Common myeloid progenitor, CD34-positive (primary cell): ENCODE data around the gene EPB41.
"Not testable (repeated sequence)": the region's sequence is repeated elsewhere in the genome, so short reads cannot be mapped to it uniquely, and the experiment has no call there.

ENCODE experiments used
- CTCF ChIA-PET: fragments of 350-600 bp; sonication (Branson Sonifier 250); formaldehyde crosslinking; loops from one replicate; lab custom pipeline; 2021; ENCODE audit warnings: antibody characterized with exemption; lab: Charles Lee
- POLR2A ChIA-PET: fragments of 350-600 bp; sonication (Branson Sonifier 250); formaldehyde crosslinking; loops from one replicate; lab custom pipeline; 2021; ENCODE audit warnings: antibody characterized with exemption; lab: Charles Lee
- DNase-seq, 3 donors: peaks; one replicate each; pipeline versions ENCODE4 v3.0.0 to v3.0.0-alpha.2; 2013
- H3K27ac ChIP-seq, 2 experiments: 1 replicate in 1 of 2; 2 replicates in 1 of 2; pipeline ENCODE4 v1.7.0; 2013; ENCODE audit warnings: inconsistent platforms in 2 of 2, low read length in 2 of 2, mild to moderate bottlenecking in 2 of 2, low read depth in 1 of 2, moderate library complexity in 1 of 2; ENCODE audit not compliant: severe bottlenecking in 2 of 2, insufficient read depth in 1 of 2, poor library complexity in 1 of 2
- H3K27me3 ChIP-seq, 5 experiments: replicated peaks in 2 of 5; 1 replicate in 3 of 5; 2 replicates in 2 of 5; pipeline versions ENCODE4 v1.6.1 to v1.7.0; 2013; ENCODE audit warnings: low read length in 4 of 5, mild to moderate bottlenecking in 2 of 5, moderate library complexity in 2 of 5, inconsistent platforms in 1 of 5; ENCODE audit not compliant: insufficient read depth in 5 of 5, control insufficient read depth in 4 of 5
- H3K36me3 ChIP-seq, 4 experiments: 1 replicate in 2 of 4; 2 replicates in 2 of 4; pipeline versions ENCODE4 v1.6.1 to v1.7.0; 2013; ENCODE audit warnings: low read length in 3 of 4, control low read depth in 1 of 4, mild to moderate bottlenecking in 1 of 4; ENCODE audit not compliant: control insufficient read depth in 4 of 4, insufficient read depth in 4 of 4
- H3K4me1 ChIP-seq, 4 experiments: 1 replicate in 3 of 4; 2 replicates in 1 of 4; pipeline versions ENCODE4 v1.6.1 to v1.7.1; 2013; ENCODE audit warnings: low read length in 3 of 4, mild to moderate bottlenecking in 3 of 4, control low read depth in 1 of 4, inconsistent platforms in 1 of 4, moderate library complexity in 1 of 4; ENCODE audit not compliant: control insufficient read depth in 4 of 4, insufficient read depth in 4 of 4; ENCODE audit errors: control extremely low read depth in 1 of 4
- H3K4me3 ChIP-seq, 7 experiments: 1 replicate in 4 of 7; 2 replicates in 3 of 7; pipeline versions ENCODE4 v1.5.1 to v1.7.0; 2013; ENCODE audit warnings: mild to moderate bottlenecking in 7 of 7, low read length in 6 of 7, moderate library complexity in 6 of 7, inconsistent platforms in 2 of 7, low read depth in 2 of 7, control low read depth in 1 of 7; ENCODE audit not compliant: insufficient read depth in 4 of 7, control insufficient read depth in 1 of 7; ENCODE audit errors: extremely low read depth in 1 of 7
- H3K9me3 ChIP-seq, 5 experiments: 1 replicate in 4 of 5; 2 replicates in 1 of 5; pipeline versions ENCODE4 v1.6.1 to v1.7.1; 2013; ENCODE audit warnings: low read length in 4 of 5, mild to moderate bottlenecking in 2 of 5, inconsistent platforms in 1 of 5, low read depth in 1 of 5, moderate library complexity in 1 of 5; ENCODE audit not compliant: control insufficient read depth in 4 of 5, insufficient read depth in 2 of 5; ENCODE audit errors: control extremely low read depth in 1 of 5
- WGBS: methylation state at CpG from one replicate; pipeline ENCODE4 v1.1.5; 2013; ENCODE audit not compliant: insufficient coverage; 5-methylcytosine and 5-hydroxymethylcytosine counted together

The EPB41 gene

DNA sequence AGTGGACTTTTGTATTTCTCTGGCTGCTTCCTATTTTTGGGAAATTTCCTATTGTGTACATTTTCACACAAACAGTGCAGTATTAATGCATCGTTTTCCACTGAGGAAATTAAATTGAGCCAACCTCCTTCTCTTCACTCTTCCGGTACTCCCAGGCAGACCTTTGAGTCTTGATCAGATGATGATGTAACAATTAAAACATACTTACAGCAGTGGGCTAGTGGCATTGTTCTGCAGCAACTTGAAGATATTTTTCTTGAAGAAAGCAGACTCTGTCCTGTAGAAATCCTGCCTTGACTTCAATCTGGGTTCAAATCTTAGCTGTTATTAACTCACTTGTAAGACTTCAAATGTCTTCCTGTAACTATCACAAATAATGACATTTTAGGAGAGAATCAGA lies 228.3 kb downstream of the EPB41 start:
- CTCF ChIA-PET: interaction anchor here (0.6 to 1.4 kb wide), 2 partner anchors 23 to 25 kb away, joined by 3 to 4 read pairs; no protein-coding TSS in a partner anchor
- no peaks in the 10 kb centered on the region for H3K9me3 ChIP-seq
- peaks cover 8 to 25% (median 18%) of the 10 kb centered on the region in 4 experiments for H3K36me3 ChIP-seq
- H3K4me3 ChIP-seq: no peak overlapping the region
- DNase-seq: no peak
- POLR2A ChIA-PET: no interaction called here
- H3K27ac ChIP-seq: no peak overlapping the region
- H3K4me1 ChIP-seq: no peaks in the 10 kb centered on the region
- 100% methylated on average over 2 of the region's 2 CpGs for WGBS
- H3K27me3 ChIP-seq: no peaks in the 10 kb centered on the region

GRCh38 chr1:29144178-29144577 lies 229.8 kb downstream of the EPB41 start:
- whole genome bisulfite sequencing: 100% methylated on average over 1 of the region's 2 CpGs
- H3K4me3 ChIP-seq: no peak overlapping the region
- ChIA-PET POLR2A (interaction anchor here (0.6 kb wide), 1 partner anchor 15 kb away, joined by 3 read pairs; no protein-coding TSS in a partner anchor), CTCF (no interaction called here)
- no peak overlapping the region for H3K27ac ChIP-seq
- H3K36me3 ChIP-seq: peaks cover 19 to 39% (median 29%) of the 10 kb centered on the region in 4 experiments
- no peaks in the 10 kb centered on the region for H3K27me3 ChIP-seq
- DNase-seq: no peak
- H3K4me1 ChIP-seq: no peaks in the 10 kb centered on the region
- H3K9me3 ChIP-seq: no peaks in the 10 kb centered on the region

DNA sequence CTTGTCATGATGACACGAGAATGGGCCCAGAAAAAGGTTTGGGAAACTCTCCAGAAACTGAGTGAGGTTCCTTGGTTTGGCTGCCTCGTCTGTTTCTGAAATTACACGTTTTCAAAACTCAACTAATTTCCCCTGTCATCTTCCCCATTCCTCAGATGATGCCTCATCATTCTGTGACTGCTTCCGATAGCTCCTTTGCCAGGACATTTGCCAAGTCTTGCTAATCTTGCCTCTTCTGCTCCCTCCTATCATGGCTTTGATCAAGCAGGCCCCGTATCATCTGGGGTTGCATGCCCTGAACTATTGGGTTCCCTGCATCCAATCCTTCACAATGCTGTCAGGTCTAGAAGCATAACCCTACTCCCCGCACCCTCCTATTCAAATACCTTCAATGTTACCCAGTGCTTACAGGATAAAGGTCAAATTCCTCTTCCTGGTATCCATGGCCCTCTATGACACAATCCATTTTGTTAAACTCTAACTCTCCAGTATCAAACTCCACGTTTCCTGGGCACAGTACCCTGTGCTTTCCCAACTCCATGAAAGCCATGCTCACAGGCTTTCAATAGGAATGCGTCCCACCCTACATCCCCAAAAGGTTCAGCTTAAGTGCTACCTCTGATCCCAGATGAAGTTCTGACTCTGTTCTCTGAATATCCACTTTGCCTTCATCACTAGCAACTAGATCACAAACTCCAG lies 231.5 kb downstream of the EPB41 start:
- POLR2A ChIA-PET: no interaction called here
- 88% methylated on average over 8 of the region's 8 CpGs for WGBS

GRCh38 chr1:29148656-29149491 lies 234.5 kb downstream of the EPB41 start:
- H3K36me3 ChIP-seq: peaks cover 28 to 81% (median 64%) of the 10 kb centered on the region in 4 experiments

More for the DNA sequence above, 231.5 kb downstream of the EPB41 start:
- CTCF ChIA-PET: no interaction called here
- Histone ChIP-seq H3K9me3 (no peaks in the 10 kb centered on the region), H3K4me1 (no peaks in the 10 kb centered on the region), H3K27ac (no peak overlapping the region), H3K36me3 (peaks cover 26 to 53% (median 41%) of the 10 kb centered on the region in 4 experiments), H3K27me3 (no peaks in the 10 kb centered on the region), H3K4me3 (no peak overlapping the region)
- DNase-seq: no peak

GRCh38 chr1:29150346-29150745 lies 236.0 kb downstream of the EPB41 start:
- H3K36me3 ChIP-seq: peaks cover 30 to 95% (median 69%) of the 10 kb centered on the region in 4 experiments
- H3K27me3 ChIP-seq, H3K9me3 ChIP-seq, H3K4me3 ChIP-seq, H3K4me1 ChIP-seq, POLR2A ChIA-PET, H3K27ac ChIP-seq, DNase-seq: not testable (repeated sequence)
- WGBS: 97% methylated on average over 6 of the region's 9 CpGs
- CTCF ChIA-PET: interaction anchor here (2.2 kb wide), 1 partner anchor 52 kb away, joined by 8 read pairs; no protein-coding TSS in a partner anchor

More at GRCh38 chr1:29148656-29149491, 234.5 kb downstream of the EPB41 start:
- WGBS: 95% methylated on average over 33 of the region's 35 CpGs
- DNase-seq: no peak
- ChIA-PET POLR2A (no interaction called here), CTCF (interaction anchor here (1.2 kb wide), 1 partner anchor 28 kb away, joined by 4 read pairs; no protein-coding TSS in a partner anchor)
- Histone ChIP-seq H3K9me3 (no peaks in the 10 kb centered on the region), H3K27me3 (no peaks in the 10 kb centered on the region), H3K4me3 (no peak overlapping the region), H3K27ac (no peak overlapping the region), H3K4me1 (no peaks in the 10 kb centered on the region)

DNA sequence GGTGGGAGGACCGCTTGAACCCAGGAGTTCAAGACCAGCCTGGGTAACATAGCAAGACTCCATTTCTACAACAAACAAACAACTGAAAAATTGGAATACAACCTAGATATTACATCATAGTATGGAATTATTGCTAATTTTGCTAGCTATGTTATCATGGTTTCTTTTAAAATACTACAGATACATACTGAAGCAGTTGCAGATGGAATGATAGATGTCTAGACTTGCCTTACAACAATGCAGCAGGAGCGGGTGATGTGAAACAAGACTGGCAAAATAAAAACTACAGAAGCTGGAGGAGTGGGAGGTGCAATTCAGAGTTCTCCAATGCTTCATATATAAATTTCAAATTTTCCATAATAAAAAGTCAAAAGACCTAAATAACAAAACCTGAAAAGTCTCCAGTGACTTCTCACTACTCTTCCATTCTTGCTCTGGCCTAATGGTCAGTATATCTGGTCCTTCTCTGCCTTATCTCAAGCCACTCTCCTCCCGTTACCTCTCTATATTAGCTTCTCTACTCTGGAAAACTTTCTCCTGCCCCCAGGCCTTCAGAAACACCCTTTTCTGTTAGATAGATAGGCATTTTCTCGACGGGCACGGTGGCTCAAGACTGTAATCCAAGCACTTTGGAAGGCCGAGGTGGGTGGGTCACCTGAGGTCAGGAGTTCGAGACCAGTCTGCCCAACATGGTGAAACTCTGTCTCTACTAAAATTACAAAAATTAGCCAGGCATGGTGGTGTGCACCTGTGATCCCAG lies 237.9 kb downstream of the EPB41 start:
- no peak overlapping the region for H3K27ac ChIP-seq
- no peaks in the 10 kb centered on the region for H3K27me3 ChIP-seq
- H3K4me3 ChIP-seq: no peak overlapping the region
- DNase-seq: no peak
- ChIA-PET POLR2A (no interaction called here), CTCF (interaction anchor here (1.0 to 2.2 kb wide), 2 partner anchors 11 to 51 kb away, joined by 3 to 8 read pairs; no protein-coding TSS in a partner anchor)
- no peaks in the 10 kb centered on the region for H3K4me1 ChIP-seq
- WGBS: 100% methylated on average over 3 of the region's 8 CpGs
- H3K9me3 ChIP-seq: no peaks in the 10 kb centered on the region
- H3K36me3 ChIP-seq: peaks cover 27 to 95% (median 68%) of the 10 kb centered on the region in 4 experiments
